Stomach (tissue), 9 donors: ENCODE measurements around the gene CFAP74. TPM values are rescaled to one million over a fixed set of nuclear protein-coding genes. Genes with fewer than 3 reads are reported as not detected.

Experiments used
- DNase-seq, 2 donors: peaks; one replicate each; pipeline versions ENCODE4 v3.0.0 to v3.0.0-alpha.2; 2013 to 2019
- H3K27ac ChIP-seq, 5 donors: fragments of 200-600 bp in 4 of 5; sonication (generic) in 4 of 5; one replicate each; pipeline ENCODE4 v1.5.1; 2013 to 2019; ENCODE audit warnings: mild to moderate bottlenecking in 1 of 5, moderate library complexity in 1 of 5
- H3K27me3 ChIP-seq, 3 donors: fragments of 200-600 bp; sonication (generic); one replicate each; pipeline ENCODE4 v1.5.1; 2017 to 2019; ENCODE audit warnings: mixed run types in 1 of 3
- H3K36me3 ChIP-seq, 4 donors: fragments of 200-600 bp; sonication (generic); 1 replicate in 3 of 4; 2 replicates in 1 of 4; pipeline ENCODE4 v1.5.1; 2016 to 2019
- H3K4me1 ChIP-seq, 4 donors: fragments of 200-600 bp; sonication (generic); one replicate each; pipeline ENCODE4 v1.5.1; 2016 to 2019
- H3K4me3 ChIP-seq, 4 donors: fragments of 200-600 bp; sonication (generic) in 3 of 4; one replicate each; pipeline ENCODE4 v1.5.1; 2016 to 2019; ENCODE audit warnings: mild to moderate bottlenecking in 1 of 4
- H3K9me3 ChIP-seq, 4 donors: fragments of 200-600 bp; sonication (generic); one replicate each; pipeline ENCODE4 v1.5.1; 2016 to 2019
- CTCF ChIP-seq, 7 experiments: fragments of 450-650 bp in 4 of 7; fragments of 200-600 bp in 3 of 7; sonication (generic) in 3 of 7; IDR thresholded peaks; one replicate each; pipeline ENCODE4 v1.5.1; 2016 to 2019; ENCODE audit warnings: antibody characterized with exemption in 7 of 7, control low read depth in 2 of 7, mild to moderate bottlenecking in 1 of 7
- EP300 ChIP-seq: sonication (generic); formaldehyde crosslinking; IDR thresholded peaks from one replicate; pipeline ENCODE4 v1.6.1; 2017; ENCODE audit warnings: antibody characterized with exemption
- POLR2A ChIP-seq, 4 donors: fragments of 450-650 bp; IDR thresholded peaks; one replicate each; pipeline ENCODE4 v1.6.1; 2016; ENCODE audit warnings: antibody characterized with exemption in 4 of 4, control low read depth in 2 of 4, mild to moderate bottlenecking in 1 of 4, moderate library complexity in 1 of 4
- POLR2AphosphoS5 ChIP-seq, 3 donors: sonication (generic); formaldehyde crosslinking; IDR thresholded peaks; one replicate each; pipeline ENCODE4 v1.6.1; 2016; ENCODE audit warnings: antibody characterized with exemption in 3 of 3
- WGBS, 5 donors: extraction: QIAGEN DNeasy Blood & Tissue Kit in 3 of 5; methylation state at CpG; one replicate each; pipeline versions ENCODE4 v1.1.5 to v1.1.7; 2013 to 2018; 5-methylcytosine and 5-hydroxymethylcytosine counted together
- intact Hi-C: fragments of 100-400 bp; cut with DNase I; formaldehyde crosslinking; loops from one replicate; pipeline ENCODE4 v1.15.1; 2023; ENCODE audit warnings: low total_unique reads
- polyA plus RNA-seq, 3 donors: library from polyadenylated mRNA; stranded (reverse); fragments of 200-250 nt; gene quantifications; one replicate each; pipeline ENCODE4 v1.2.3, GENCODE V29; 2013
- total RNA-seq, 5 donors: library from RNA; depleted of rRNA; stranded (reverse); fragments of >200 nt; gene quantifications; one replicate each; pipeline versions ENCODE4 v1.1.0 to v1.2.3, GENCODE V29; 2014 to 2016
- donor health status: healthy with polysubstance abuse.
- donor health status: Bipolar disorder and iron deficiency.
- donor health status: healthy.

CFAP74 gene
- total and polyA plus RNA-seq, 8 donors = under 0.01 TPM; not detected in 7

- peaks cover 1 to 15% (median 8%) of the 10 kb centered on the region in 4 donors for H3K4me1 ChIP-seq
- H3K27me3 ChIP-seq = peaks cover 0 to 20% (median 3%) of the 10 kb centered on the region in 3 donors
- no peak for DNase-seq
- TF ChIP-seq EP300 (no peak), POLR2A (IDR thresholded peaks at IDR 0.05) (no peak), CTCF (IDR thresholded peaks at IDR 0.05) (no peak), POLR2AphosphoS5 (IDR thresholded peaks at IDR 0.05) (no peak)
- no peak overlapping the region for H3K4me3 ChIP-seq
- 74 to 83% (median 80%) methylated on average over 8 to 14 of the region's 14 CpGs for WGBS, 5 donors
- no peaks in the 10 kb centered on the region for H3K9me3 ChIP-seq
- intact Hi-C loops = loop anchor here (10.0 kb wide), 1 partner anchor 136 kb away; no protein-coding TSS in a partner anchor
- H3K36me3 ChIP-seq = no peaks in the 10 kb centered on the region
- no peak overlapping the region for H3K27ac ChIP-seq
These were observed 102.5 kb downstream of the CFAP74 start for GRCh38 chr1:1900883-1901640.

GRCh38 chr1:1899967-1900327 is 103.6 kb downstream of the CFAP74 start:
- H3K4me1 ChIP-seq = peaks cover 0 to 23% (median 15%) of the 10 kb centered on the region in 4 donors
- no peak overlapping the region for H3K27ac ChIP-seq
- H3K27me3 ChIP-seq = peaks cover 0 to 31% (median 4%) of the 10 kb centered on the region in 3 donors
- TF ChIP-seq POLR2A (IDR thresholded peaks at IDR 0.05) (no peak), POLR2AphosphoS5 (IDR thresholded peaks at IDR 0.05) (no peak), CTCF (IDR thresholded peaks at IDR 0.05) (no peak), EP300 (no peak)
- intact Hi-C loops = loop anchor here (10.0 kb wide), 1 partner anchor 135 kb away; no protein-coding TSS in a partner anchor
- 77 to 97% (median 82%) methylated on average over 8 to 9 of the region's 9 CpGs for WGBS, 5 donors
- no peaks in the 10 kb centered on the region for H3K9me3 ChIP-seq
- H3K4me3 ChIP-seq = no peak overlapping the region
- DNase-seq = no peak
- no peaks in the 10 kb centered on the region for H3K36me3 ChIP-seq

- 13 to 61% (median 54%) methylated on average over 3 to 16 of the region's 16 CpGs for WGBS, 5 donors
- no peak for TF ChIP-seq POLR2AphosphoS5 (IDR thresholded peaks at IDR 0.05)
- peak in 1 of 7 experiments; percentile 11 for TF ChIP-seq CTCF (IDR thresholded peaks at IDR 0.05)
- no peak for TF ChIP-seq POLR2A (IDR thresholded peaks at IDR 0.05)
- TF ChIP-seq EP300 = no peak
- Histone ChIP-seq H3K27me3 (peaks cover 0 to 36% (median 4%) of the 10 kb centered on the region in 3 donors), H3K36me3 (no peaks in the 10 kb centered on the region), H3K4me1 (peaks cover 0 to 28% (median 20%) of the 10 kb centered on the region in 4 donors), H3K9me3 (no peaks in the 10 kb centered on the region), H3K4me3 (no peak overlapping the region), H3K27ac (no peak overlapping the region)
- peak in 1 of 2 donors; percentile 41 for DNase-seq
- intact Hi-C loops = no loop called here
These were observed 104.2 kb downstream of the CFAP74 start for GRCh38 chr1:1899266-1899966.

GRCh38 chr1:1898246-1898933 is 105.2 kb downstream of the CFAP74 start:
- TF ChIP-seq CTCF (IDR thresholded peaks at IDR 0.05) (no peak), EP300 (no peak), POLR2AphosphoS5 (IDR thresholded peaks at IDR 0.05) (no peak), POLR2A (IDR thresholded peaks at IDR 0.05) (no peak)
- Histone ChIP-seq H3K27ac (no peak overlapping the region), H3K9me3 (no peaks in the 10 kb centered on the region), H3K36me3 (no peaks in the 10 kb centered on the region), H3K4me1 (peaks cover 0 to 38% (median 30%) of the 10 kb centered on the region in 4 donors), H3K4me3 (no peak overlapping the region), H3K27me3 (peaks cover 0 to 42% (median 4%) of the 10 kb centered on the region in 3 donors)
- 85 to 95% (median 93%) methylated on average over 5 to 6 of the region's 6 CpGs for WGBS, 5 donors
- intact Hi-C loops = no loop called here
- no peak for DNase-seq
